Neural cell (in vitro differentiated cells): ENCODE results near the gene SRRM5.

Experiments used
- CTCF ChIP-seq: fragments of 450-650 bp; IDR thresholded peaks from 2 replicates; pipeline ENCODE4 v1.5.1; 2014; ENCODE audit warnings: antibody characterized with exemption, mild to moderate bottlenecking, moderate library complexity; ENCODE audit not compliant: poor library complexity, severe bottlenecking
- EZH2 ChIP-seq: fragments of 200-600, 300-800 bp; shearing (Covaris generic), sonication (generic); IDR thresholded peaks from 2 replicates; pipeline ENCODE4 v1.6.1; 2014; ENCODE audit warnings: antibody characterized with exemption, low read length, borderline replicate concordance, mild to moderate bottlenecking; ENCODE audit not compliant: insufficient read depth, poor library complexity, severe bottlenecking
- POLR2AphosphoS5 ChIP-seq: IDR thresholded peaks from 2 replicates; pipeline ENCODE4 v1.6.1; 2012
- REST ChIP-seq: IDR thresholded peaks from 2 replicates; pipeline ENCODE4 v1.6.1; 2012; ENCODE audit warnings: borderline replicate concordance
- SMC3 ChIP-seq: fragments of 450-650 bp; conservative IDR thresholded peaks from 2 replicates; pipeline ENCODE4 v1.6.1; 2014; ENCODE audit warnings: antibody characterized with exemption, mild to moderate bottlenecking, moderate library complexity; ENCODE audit not compliant: poor library complexity

GRCh38 chr19:43642531-43642930 is 30.6 kb downstream of the SRRM5 start:
- TF ChIP-seq CTCF (no peak), POLR2AphosphoS5 (no peak), EZH2 (no peak), SMC3 (no peak), REST (no peak)
